ENCODE results near the gene KCTD11. TPM values are rescaled to one million over a fixed set of nuclear protein-coding genes. Genes with fewer than 3 reads are reported as not detected.

KCTD11 gene
- total and polyA plus RNA-seq, 2 of the 13 experiments (the other 11 are each of a cell fraction or from before 2014, with no cell fraction given): 1.6 to 2.6 TPM

DNA sequence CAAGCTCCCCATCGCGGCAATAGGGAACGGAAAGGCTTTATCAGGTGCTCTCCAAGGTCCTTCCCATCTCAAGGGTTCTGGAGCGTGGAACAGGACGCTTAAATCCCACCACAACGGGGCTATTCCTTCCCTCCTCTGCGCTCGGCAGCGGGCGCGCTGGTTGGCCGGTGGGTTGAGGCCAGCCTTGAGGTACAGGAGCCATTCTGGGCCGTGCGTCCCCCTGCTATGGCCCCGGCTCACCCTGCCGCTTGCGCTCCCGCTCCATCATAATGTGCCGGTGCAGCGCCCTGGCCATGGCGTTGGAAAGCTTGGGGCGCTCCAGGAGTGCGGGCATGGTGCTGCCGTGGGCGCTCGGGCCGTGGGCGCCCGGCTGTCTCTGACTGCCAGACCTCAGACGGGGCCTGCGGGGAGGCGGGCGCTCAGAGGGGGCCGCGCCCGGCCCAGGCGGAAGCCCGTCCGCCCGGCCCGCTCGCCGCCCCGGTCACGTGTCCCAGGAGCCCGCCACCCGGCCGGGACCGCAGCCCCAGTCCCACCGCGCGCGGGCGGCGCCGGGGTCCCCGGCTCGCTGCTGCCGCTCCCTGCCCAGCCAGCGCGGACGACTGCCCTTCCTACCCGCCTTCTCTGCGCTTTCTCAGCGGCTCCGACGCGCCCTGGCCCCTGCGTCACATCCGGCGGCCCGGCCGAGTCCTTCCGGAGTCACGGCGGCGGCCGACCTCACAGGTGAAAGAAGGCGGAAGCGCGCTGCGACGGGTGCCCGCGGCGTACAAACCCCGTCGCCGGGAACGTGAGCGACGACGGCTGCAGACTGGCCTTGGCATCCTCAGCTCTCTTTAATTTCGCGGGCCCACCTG lies 37.0 kb upstream of the KCTD11 start, which contains the start of gene GPS2 (continued):
- TF ChIP-seq, protein P1, sequence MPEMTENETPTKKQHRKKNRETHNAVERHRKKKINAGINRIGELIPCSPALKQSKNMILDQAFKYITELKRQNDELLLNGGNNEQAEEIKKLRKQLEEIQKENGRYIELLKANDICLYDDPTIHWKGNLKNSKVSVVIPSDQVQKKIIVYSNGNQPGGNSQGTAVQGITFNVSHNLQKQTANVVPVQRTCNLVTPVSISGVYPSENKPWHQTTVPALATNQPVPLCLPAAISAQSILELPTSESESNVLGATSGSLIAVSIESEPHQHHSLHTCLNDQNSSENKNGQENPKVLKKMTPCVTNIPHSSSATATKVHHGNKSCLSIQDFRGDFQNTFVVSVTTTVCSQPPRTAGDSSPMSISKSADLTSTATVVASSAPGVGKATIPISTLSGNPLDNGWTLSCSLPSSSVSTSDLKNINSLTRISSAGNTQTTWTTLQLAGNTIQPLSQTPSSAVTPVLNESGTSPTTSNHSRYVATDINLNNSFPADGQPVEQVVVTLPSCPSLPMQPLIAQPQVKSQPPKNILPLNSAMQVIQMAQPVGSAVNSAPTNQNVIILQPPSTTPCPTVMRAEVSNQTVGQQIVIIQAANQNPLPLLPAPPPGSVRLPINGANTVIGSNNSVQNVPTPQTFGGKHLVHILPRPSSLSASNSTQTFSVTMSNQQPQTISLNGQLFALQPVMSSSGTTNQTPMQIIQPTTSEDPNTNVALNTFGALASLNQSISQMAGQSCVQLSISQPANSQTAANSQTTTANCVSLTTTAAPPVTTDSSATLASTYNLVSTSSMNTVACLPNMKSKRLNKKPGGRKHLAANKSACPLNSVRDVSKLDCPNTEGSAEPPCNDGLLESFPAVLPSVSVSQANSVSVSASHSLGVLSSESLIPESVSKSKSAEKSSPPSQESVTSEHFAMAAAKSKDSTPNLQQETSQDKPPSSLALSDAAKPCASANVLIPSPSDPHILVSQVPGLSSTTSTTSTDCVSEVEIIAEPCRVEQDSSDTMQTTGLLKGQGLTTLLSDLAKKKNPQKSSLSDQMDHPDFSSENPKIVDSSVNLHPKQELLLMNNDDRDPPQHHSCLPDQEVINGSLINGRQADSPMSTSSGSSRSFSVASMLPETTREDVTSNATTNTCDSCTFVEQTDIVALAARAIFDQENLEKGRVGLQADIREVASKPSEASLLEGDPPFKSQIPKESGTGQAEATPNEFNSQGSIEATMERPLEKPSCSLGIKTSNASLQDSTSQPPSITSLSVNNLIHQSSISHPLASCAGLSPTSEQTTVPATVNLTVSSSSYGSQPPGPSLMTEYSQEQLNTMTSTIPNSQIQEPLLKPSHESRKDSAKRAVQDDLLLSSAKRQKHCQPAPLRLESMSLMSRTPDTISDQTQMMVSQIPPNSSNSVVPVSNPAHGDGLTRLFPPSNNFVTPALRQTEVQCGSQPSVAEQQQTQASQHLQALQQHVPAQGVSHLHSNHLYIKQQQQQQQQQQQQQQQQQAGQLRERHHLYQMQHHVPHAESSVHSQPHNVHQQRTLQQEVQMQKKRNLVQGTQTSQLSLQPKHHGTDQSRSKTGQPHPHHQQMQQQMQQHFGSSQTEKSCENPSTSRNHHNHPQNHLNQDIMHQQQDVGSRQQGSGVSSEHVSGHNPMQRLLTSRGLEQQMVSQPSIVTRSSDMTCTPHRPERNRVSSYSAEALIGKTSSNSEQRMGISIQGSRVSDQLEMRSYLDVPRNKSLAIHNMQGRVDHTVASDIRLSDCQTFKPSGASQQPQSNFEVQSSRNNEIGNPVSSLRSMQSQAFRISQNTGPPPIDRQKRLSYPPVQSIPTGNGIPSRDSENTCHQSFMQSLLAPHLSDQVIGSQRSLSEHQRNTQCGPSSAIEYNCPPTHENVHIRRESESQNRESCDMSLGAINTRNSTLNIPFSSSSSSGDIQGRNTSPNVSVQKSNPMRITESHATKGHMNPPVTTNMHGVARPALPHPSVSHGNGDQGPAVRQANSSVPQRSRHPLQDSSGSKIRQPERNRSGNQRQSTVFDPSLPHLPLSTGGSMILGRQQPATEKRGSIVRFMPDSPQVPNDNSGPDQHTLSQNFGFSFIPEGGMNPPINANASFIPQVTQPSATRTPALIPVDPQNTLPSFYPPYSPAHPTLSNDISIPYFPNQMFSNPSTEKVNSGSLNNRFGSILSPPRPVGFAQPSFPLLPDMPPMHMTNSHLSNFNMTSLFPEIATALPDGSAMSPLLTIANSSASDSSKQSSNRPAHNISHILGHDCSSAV (CRISPR knock-in tag; IDR thresholded peaks at IDR 0.05; ENCODE audit: borderline replicate concordance): no peak
- TF ChIP-seq ZNF180 (CRISPR knock-in tag; IDR thresholded peaks at IDR 0.05; ENCODE audit: borderline replicate concordance, low read depth) (no peak), ZNF281 (CRISPR knock-in tag; IDR thresholded peaks at IDR 0.05; ENCODE audit: borderline replicate concordance) (peak; percentile 10; the same call in 1 of the 2 replicates), MED13 (CRISPR knock-in tag; IDR thresholded peaks at IDR 0.05) (no peak), PRPF4 (IDR thresholded peaks at IDR 0.05; ENCODE audit: low read depth, low read length, poor library complexity, severe bottlenecking) (no peak), YEATS4 (CRISPR knock-in tag; IDR thresholded peaks at IDR 0.05; ENCODE audit: borderline replicate concordance) (peak; percentile 70; the same call in 1 of the 2 replicates), ZFP36L1 (CRISPR knock-in tag; IDR thresholded peaks at IDR 0.05) (no peak; the same call in 1 of the 2 replicates), ATF1 (CRISPR knock-in tag; IDR thresholded peaks at IDR 0.05) (peak; percentile 89), ETV6 (CRISPR knock-in tag; conservative IDR thresholded peaks at IDR 0.05) (peak; percentile 78; the same call in 1 of the 2 replicates), REXO4 (CRISPR knock-in tag; IDR thresholded peaks at IDR 0.05; ENCODE audit: borderline replicate concordance) (no peak)
- TF ChIP-seq, protein P2, sequence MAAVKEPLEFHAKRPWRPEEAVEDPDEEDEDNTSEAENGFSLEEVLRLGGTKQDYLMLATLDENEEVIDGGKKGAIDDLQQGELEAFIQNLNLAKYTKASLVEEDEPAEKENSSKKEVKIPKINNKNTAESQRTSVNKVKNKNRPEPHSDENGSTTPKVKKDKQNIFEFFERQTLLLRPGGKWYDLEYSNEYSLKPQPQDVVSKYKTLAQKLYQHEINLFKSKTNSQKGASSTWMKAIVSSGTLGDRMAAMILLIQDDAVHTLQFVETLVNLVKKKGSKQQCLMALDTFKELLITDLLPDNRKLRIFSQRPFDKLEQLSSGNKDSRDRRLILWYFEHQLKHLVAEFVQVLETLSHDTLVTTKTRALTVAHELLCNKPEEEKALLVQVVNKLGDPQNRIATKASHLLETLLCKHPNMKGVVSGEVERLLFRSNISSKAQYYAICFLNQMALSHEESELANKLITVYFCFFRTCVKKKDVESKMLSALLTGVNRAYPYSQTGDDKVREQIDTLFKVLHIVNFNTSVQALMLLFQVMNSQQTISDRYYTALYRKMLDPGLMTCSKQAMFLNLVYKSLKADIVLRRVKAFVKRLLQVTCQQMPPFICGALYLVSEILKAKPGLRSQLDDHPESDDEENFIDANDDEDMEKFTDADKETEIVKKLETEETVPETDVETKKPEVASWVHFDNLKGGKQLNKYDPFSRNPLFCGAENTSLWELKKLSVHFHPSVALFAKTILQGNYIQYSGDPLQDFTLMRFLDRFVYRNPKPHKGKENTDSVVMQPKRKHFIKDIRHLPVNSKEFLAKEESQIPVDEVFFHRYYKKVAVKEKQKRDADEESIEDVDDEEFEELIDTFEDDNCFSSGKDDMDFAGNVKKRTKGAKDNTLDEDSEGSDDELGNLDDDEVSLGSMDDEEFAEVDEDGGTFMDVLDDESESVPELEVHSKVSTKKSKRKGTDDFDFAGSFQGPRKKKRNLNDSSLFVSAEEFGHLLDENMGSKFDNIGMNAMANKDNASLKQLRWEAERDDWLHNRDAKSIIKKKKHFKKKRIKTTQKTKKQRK (IDR thresholded peaks at IDR 0.05; ENCODE audit: low read length): no peak
